Activated T-helper 1 cell treated with anti-CD3 and anti-CD28 coated beads, Interleukin-12 subunit alpha, Interleukin-12 subunit beta, Interleukin-2, Interleukin-4 antibody, amounts not matched to agents 30 ng/mL and 10 ng/mL and 1 ng/mL, durations not matched to agents 14 hours and 24 hours and 36 hours (primary cell): ENCODE data around the gene DPP6. TPM values are rescaled to one million over a fixed set of nuclear protein-coding genes. Genes with fewer than 3 reads are reported as not detected.

Experiments used
- DNase-seq: peaks from one replicate; pipeline ENCODE4 v3.0.0; 2021; ENCODE audit warnings: low spot score
- H3K27ac Mint-ChIP-seq: one replicate; pipeline ENCODE4 v1.8.0; 2021; ENCODE audit warnings: mild to moderate bottlenecking, mixed read lengths
- H3K27me3 Mint-ChIP-seq: one replicate; pipeline ENCODE4 v1.8.0; 2022; ENCODE audit warnings: mild to moderate bottlenecking, moderate library complexity, mixed read lengths; ENCODE audit not compliant: insufficient read depth
- H3K36me3 Mint-ChIP-seq: one replicate; pipeline ENCODE4 v1.8.0; 2021; ENCODE audit warnings: low read depth, mixed read lengths
- H3K4me1 Mint-ChIP-seq: one replicate; pipeline ENCODE4 v1.8.0; 2021; ENCODE audit warnings: low read depth, mixed read lengths
- H3K4me3 Mint-ChIP-seq: one replicate; pipeline ENCODE4 v1.8.0; 2021; ENCODE audit warnings: mild to moderate bottlenecking, moderate library complexity, mixed read lengths
- H3K9me3 Mint-ChIP-seq: one replicate; pipeline ENCODE4 v1.8.0; 2021; ENCODE audit warnings: mixed read lengths
- intact Hi-C: fragments of 100-400 bp; cut with micrococcal nuclease; formaldehyde crosslinking; loops from one replicate; pipeline ENCODE4 v1.15.1; 2024
- total RNA-seq: library from RNA; stranded (reverse); gene quantifications from 2 replicates; pipeline ENCODE4 v1.2.3, GENCODE V29; 2022

The DPP6 gene
- total RNA-seq, 1 donor from 2014 or later, result not detected

DNA sequence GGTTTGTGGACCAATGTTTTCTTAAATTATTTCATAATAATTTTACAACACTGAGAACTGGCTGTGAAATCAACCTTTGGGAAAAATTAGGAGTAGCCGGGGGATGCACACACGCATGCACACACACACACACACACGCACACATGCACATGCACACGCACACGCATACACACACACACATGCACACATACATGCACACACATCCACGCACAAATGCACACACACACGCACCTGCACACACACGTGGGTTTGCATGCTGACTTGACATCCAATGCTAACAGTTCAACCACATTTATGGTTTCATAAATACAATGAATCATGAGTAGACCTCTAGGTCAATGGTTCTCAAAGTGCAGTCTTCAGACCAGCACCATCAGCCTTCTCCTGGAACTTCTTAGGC, 354.1 kb downstream of the DPP6 start:
- DNase-seq, result no peak
- peaks cover 16% of the 10 kb centered on the region for H3K9me3 Mint-ChIP-seq
- intact Hi-C loops, result no loop called here
- H3K4me1 Mint-ChIP-seq, result no peaks in the 10 kb centered on the region
- H3K27ac Mint-ChIP-seq, result no peak overlapping the region
- no peaks in the 10 kb centered on the region for H3K27me3 Mint-ChIP-seq
- H3K36me3 Mint-ChIP-seq, result no peaks in the 10 kb centered on the region
- no peak overlapping the region for H3K4me3 Mint-ChIP-seq

DNA sequence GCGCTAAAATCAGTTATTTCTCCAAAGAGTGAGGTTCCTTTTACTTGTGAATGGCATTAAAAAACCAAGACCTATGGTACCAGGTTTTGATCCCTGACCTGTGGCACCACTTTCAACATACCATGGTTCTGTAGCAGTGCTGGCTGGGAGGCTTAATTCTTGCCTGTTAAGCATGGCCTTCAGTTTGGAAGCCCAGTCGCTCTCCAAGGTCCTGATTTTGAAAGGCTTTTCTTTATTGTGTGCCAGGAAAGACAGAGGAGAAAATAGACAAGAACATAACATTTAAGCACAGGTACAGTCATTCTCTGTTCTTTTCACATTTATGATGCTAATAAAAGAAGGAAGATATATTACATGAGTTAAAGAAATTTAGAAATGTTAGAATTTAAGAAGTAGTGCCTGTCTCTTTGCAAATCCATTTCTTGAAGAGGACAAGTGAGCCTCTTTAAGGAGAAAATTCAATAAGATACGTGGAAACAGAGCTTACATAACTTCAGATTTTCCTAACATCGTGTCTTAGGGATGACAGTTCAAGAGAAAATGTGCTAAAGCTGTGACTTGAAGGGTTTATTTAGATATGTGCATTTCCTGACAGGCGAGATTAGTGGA, 357.6 kb downstream of the DPP6 start:
- no peak overlapping the region for H3K4me3 Mint-ChIP-seq
- no peaks in the 10 kb centered on the region for H3K36me3 Mint-ChIP-seq
- DNase-seq, result no peak
- H3K4me1 Mint-ChIP-seq, result no peaks in the 10 kb centered on the region
- intact Hi-C loops, result no loop called here
- H3K9me3 Mint-ChIP-seq, result peaks cover 13% of the 10 kb centered on the region
- H3K27ac Mint-ChIP-seq, result no peak overlapping the region
- H3K27me3 Mint-ChIP-seq, result no peaks in the 10 kb centered on the region

- no peaks in the 10 kb centered on the region for H3K4me1 Mint-ChIP-seq
- no peak overlapping the region for H3K27ac Mint-ChIP-seq
- H3K9me3 Mint-ChIP-seq, result peaks cover 16% of the 10 kb centered on the region
- intact Hi-C loops, result no loop called here
- DNase-seq, result no peak
- no peak overlapping the region for H3K4me3 Mint-ChIP-seq
- H3K27me3 Mint-ChIP-seq, result no peaks in the 10 kb centered on the region
- H3K36me3 Mint-ChIP-seq, result no peaks in the 10 kb centered on the region
Observed at GRCh38 chr7:154412105-154412504, 359.9 kb downstream of the DPP6 start.

DNA sequence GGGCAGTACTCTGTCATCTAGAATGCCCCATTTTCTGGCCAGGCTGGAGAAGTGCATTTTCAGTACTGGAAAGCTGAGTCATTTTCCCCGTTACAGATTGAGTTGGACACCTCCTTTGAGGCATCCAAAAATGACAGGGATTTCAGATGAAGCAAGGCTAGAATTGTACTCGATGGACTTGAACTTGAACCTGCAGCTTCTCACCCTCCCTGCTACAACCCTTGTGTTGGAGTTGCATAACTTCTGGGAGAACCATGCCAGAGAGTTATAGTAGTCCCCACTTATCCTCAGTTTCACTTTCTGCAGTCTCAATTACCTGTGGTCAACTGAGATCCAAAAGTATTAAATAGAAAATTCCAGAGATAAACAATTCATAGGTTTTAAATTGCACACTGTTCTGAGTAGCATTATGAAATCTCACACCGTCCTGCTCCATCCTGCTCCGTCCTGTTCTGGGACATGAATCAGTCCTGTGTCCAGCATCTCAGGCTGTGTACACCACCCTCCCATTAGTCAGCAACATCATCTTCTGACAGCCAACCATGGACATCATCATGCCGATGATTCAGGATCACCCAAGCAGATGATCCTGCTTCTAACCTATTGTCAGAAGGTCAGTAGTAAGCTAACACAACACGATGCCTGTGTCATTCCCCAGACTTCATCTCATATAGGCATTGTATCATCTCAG, 363.7 kb downstream of the DPP6 start:
- intact Hi-C loops, result no loop called here
- Mint-ChIP-seq H3K9me3 (peaks cover 16% of the 10 kb centered on the region), H3K36me3 (no peaks in the 10 kb centered on the region), H3K4me3 (no peak overlapping the region), H3K27me3 (no peaks in the 10 kb centered on the region), H3K4me1 (no peaks in the 10 kb centered on the region), H3K27ac (no peak overlapping the region)
- DNase-seq, result no peak

DNA sequence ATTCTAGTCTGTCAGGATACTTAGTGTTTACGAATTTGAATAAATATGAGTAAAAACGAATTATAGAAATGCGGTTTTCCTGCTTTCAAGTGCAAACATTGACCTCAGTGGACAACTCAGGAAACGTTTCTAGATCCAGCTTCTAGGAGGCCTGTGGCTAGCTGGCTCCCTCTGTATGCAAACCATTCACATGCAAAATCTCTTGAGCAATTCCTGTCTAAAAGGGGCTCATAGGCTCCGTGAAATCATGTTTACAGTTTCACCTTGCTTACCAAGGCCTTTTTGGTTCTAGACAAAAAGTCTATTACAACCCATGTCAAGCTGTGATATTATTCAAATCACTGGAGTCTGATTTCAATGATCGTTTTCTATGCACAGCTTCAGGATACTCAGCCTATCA, 364.5 kb downstream of the DPP6 start:
- intact Hi-C loops, result no loop called here
- Mint-ChIP-seq H3K36me3 (no peaks in the 10 kb centered on the region), H3K9me3 (peaks cover 20% of the 10 kb centered on the region), H3K4me3 (no peak overlapping the region), H3K27me3 (no peaks in the 10 kb centered on the region), H3K27ac (no peak overlapping the region), H3K4me1 (no peaks in the 10 kb centered on the region)
- DNase-seq, result no peak

DNA sequence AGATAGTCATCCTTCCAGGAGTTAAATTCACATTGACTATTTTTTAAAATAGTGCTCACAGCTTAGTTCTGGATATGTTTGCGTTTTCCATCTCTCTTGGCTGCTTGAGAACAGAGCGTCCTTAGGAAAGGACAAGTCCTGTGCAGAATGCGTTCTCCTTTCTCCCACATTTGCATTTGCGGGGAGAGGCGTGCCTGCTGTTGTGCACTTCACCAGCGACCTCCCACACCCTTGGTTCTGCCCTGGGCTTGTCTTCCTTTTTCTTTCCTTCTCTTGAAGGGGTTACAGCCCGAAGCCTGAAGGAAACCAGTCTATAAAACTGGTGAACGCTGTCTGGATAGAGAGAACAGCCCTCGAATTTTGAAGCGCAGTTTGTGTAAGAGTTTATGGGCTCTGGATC, 367.1 kb downstream of the DPP6 start:
- H3K9me3 Mint-ChIP-seq, result peaks cover 20% of the 10 kb centered on the region
- intact Hi-C loops, result no loop called here
- no peak overlapping the region for H3K4me3 Mint-ChIP-seq
- no peaks in the 10 kb centered on the region for H3K27me3 Mint-ChIP-seq
- no peak overlapping the region for H3K27ac Mint-ChIP-seq
- no peaks in the 10 kb centered on the region for H3K4me1 Mint-ChIP-seq
- no peak for DNase-seq
- H3K36me3 Mint-ChIP-seq, result no peaks in the 10 kb centered on the region

DNA sequence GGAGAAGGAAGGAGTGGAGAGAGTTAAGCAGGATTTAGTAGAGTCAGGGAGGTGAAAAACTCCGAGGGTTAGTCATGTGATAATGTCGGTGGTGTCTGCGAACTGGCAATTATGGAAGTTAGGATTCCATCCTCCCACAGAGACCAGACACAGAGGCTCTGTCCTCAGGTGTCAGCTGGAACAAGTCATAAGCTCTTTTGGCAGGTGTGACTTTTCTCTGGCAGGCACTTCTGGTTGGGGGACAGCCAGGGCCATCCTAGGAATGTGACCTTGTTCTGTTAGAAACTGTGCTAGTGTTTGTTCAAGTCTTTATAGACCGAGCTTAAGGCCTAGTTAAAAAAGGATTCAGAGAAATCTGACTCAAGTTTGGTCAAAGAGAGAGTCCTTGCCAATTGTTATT, 371.0 kb downstream of the DPP6 start:
- intact Hi-C loops, result no loop called here
- no peak overlapping the region for H3K27ac Mint-ChIP-seq
- H3K9me3 Mint-ChIP-seq, result peaks cover 16% of the 10 kb centered on the region
- no peak for DNase-seq
- H3K27me3 Mint-ChIP-seq, result no peaks in the 10 kb centered on the region
- H3K36me3 Mint-ChIP-seq, result no peaks in the 10 kb centered on the region
- H3K4me3 Mint-ChIP-seq, result no peak overlapping the region
- no peaks in the 10 kb centered on the region for H3K4me1 Mint-ChIP-seq

DNA sequence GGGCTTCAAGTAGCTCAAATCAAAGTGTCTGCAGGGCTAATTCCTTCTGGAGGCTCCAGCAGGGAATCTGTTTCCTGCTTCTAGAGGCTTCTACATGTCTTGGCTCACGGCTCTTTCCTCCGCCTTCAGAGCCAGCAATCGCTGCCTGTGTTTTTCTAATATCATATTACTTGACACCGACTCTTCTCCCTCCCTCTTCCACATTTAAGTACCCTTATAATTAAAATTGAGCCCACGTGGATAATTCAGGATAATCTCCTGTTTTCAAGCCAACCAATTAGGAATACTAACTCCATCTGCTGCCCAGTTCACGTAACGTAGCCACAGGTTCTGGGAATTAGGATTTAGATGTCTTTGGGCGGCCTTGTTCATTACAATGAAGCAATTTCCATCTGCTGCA, 372.2 kb downstream of the DPP6 start:
- H3K9me3 Mint-ChIP-seq, result peaks cover 17% of the 10 kb centered on the region
- H3K4me3 Mint-ChIP-seq, result no peak overlapping the region
- H3K36me3 Mint-ChIP-seq, result no peaks in the 10 kb centered on the region
- intact Hi-C loops, result no loop called here
- no peaks in the 10 kb centered on the region for H3K4me1 Mint-ChIP-seq
- H3K27me3 Mint-ChIP-seq, result no peaks in the 10 kb centered on the region
- no peak for DNase-seq
- H3K27ac Mint-ChIP-seq, result no peak overlapping the region

DNA sequence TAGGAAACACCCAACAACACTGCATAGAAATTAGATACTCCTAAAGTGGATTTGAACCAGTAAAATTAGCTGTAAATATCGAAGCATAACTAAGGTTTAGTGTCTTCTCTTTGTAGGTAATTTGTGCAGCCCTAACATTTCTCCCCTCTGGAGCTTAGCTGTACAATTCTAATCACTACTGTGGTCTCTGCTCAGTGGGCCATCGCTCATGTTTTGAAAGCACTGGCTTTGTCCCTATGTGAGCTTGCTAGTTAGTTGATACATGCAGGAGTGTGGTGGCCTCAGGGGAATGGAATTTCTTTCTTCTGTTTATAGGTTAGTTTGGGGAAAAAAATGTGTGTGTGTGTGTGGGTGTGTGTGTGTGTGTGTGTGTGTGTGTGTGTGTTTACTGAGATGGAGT, 373.1 kb downstream of the DPP6 start:
- no peaks in the 10 kb centered on the region for H3K27me3 Mint-ChIP-seq
- H3K9me3 Mint-ChIP-seq, result peaks cover 17% of the 10 kb centered on the region
- no peaks in the 10 kb centered on the region for H3K4me1 Mint-ChIP-seq
- no peak overlapping the region for H3K27ac Mint-ChIP-seq
- no peak overlapping the region for H3K4me3 Mint-ChIP-seq
- no peak for DNase-seq
- H3K36me3 Mint-ChIP-seq, result no peaks in the 10 kb centered on the region
- intact Hi-C loops, result no loop called here

DNA sequence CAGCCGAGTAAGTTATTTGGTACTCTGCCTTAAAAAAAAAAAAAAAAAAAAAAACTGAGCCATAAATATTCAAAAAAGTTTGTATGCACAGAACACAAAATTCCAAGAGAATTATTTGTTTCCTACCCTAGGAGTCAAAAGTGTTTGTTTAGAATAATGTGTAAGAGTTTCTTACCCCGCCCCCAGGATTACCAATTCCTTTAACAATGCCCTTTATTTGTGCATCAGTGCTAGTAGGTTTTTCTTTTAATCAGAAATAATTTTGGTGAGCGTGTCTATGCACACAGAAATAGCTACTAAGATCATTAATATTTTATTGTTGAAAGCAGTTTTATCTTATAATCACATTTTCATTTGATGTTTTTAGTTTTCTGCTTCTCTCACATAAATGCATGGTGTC, 374.6 kb downstream of the DPP6 start:
- H3K4me3 Mint-ChIP-seq, result no peak overlapping the region
- H3K27me3 Mint-ChIP-seq, result no peaks in the 10 kb centered on the region
- intact Hi-C loops, result no loop called here
- H3K4me1 Mint-ChIP-seq, result no peaks in the 10 kb centered on the region
- no peaks in the 10 kb centered on the region for H3K36me3 Mint-ChIP-seq
- no peak for DNase-seq
- H3K9me3 Mint-ChIP-seq, result peaks cover 13% of the 10 kb centered on the region
- no peak overlapping the region for H3K27ac Mint-ChIP-seq

DNA sequence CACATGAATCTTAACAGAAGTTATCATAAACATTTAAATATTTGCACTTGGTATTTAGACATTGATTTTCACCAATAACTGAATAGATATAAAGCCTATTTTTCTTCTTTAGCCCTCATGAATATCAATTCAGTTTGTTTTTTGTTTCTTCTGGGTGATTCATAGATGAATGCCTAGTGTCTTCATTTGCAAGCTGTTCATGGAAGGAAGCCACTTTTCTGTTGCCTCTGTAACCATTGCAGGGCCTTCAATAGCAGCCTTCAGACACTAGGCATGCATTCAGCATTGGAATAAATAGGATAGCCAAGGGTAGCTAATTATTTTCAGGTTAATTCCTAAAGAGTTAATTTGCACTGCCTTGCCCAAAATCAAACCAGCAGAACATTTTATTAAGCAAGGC, 375.3 kb downstream of the DPP6 start:
- H3K36me3 Mint-ChIP-seq, result no peaks in the 10 kb centered on the region
- intact Hi-C loops, result no loop called here
- H3K9me3 Mint-ChIP-seq, result peaks cover 10% of the 10 kb centered on the region

GRCh38 chr7:154429666-154430404, 377.6 kb downstream of the DPP6 start:
- intact Hi-C loops, result no loop called here
- H3K4me1 Mint-ChIP-seq, result no peaks in the 10 kb centered on the region
- no peaks in the 10 kb centered on the region for H3K27me3 Mint-ChIP-seq
- H3K36me3 Mint-ChIP-seq, result no peaks in the 10 kb centered on the region
- H3K4me3 Mint-ChIP-seq, result no peak overlapping the region
- DNase-seq, result no peak
- H3K9me3 Mint-ChIP-seq, result peaks cover 8% of the 10 kb centered on the region
- no peak overlapping the region for H3K27ac Mint-ChIP-seq

More for the DNA sequence above, 375.3 kb downstream of the DPP6 start:
- Mint-ChIP-seq H3K27me3 (no peaks in the 10 kb centered on the region), H3K4me3 (no peak overlapping the region), H3K4me1 (no peaks in the 10 kb centered on the region), H3K27ac (no peak overlapping the region)
- DNase-seq, result no peak

GRCh38 chr7:154430640-154431039, 378.4 kb downstream of the DPP6 start:
- no peak overlapping the region for H3K4me3 Mint-ChIP-seq
- intact Hi-C loops, result no loop called here
- no peak for DNase-seq
- no peaks in the 10 kb centered on the region for H3K27me3 Mint-ChIP-seq
- peaks cover 8% of the 10 kb centered on the region for H3K9me3 Mint-ChIP-seq
- H3K4me1 Mint-ChIP-seq, result no peaks in the 10 kb centered on the region
- H3K27ac Mint-ChIP-seq, result no peak overlapping the region
- no peaks in the 10 kb centered on the region for H3K36me3 Mint-ChIP-seq
